Stimulated activated naive CD4-positive, alpha-beta T cell (primary cell): ENCODE measurements around the gene FKBP2.
"Not testable (repeated sequence)": the region's sequence is repeated elsewhere in the genome, so short reads cannot be mapped to it uniquely, and the experiment has no call there.

Source experiments
- DNase-seq, 6 experiments: peaks; one replicate each; lab custom pipeline; 2025; lab: John Stamatoyannopoulos, UW

Gene FKBP2

GRCh38 chr11:64234647-64235379, 6.1 kb upstream of the FKBP2 start:
- peak; percentile 24 to 68 (median 60) for DNase-seq

GRCh38 chr11:64235437-64236161, 5.3 kb upstream of the FKBP2 start:
- no peak for DNase-seq

GRCh38 chr11:64237484-64237951, 3.4 kb upstream of the FKBP2 start:
- DNase-seq = no peak

GRCh38 chr11:64238076-64238475, 2.8 kb upstream of the FKBP2 start:
- no peak for DNase-seq

DNA sequence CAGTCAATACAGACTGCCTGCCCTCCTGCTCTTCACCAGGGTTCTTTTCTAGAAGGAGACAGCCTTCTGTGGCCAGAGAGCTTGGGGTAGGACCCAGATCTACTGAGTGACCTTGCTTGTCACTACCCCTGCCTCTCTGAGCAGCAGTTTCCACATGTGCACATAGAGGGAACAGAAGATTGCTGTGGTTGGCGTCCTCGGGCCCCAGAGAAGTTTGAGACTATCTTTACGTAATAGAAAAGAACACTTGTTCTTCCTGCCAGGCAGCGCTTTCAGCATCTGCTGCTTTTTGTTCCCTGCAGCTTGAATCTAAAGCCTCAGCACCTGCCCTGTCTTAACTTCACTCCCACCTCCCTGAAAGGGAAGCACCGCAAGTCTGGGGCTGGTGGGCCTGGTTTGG, 1.9 kb upstream of the FKBP2 start:
- no peak for DNase-seq

GRCh38 chr11:64239662-64240434, 1.0 kb upstream of the FKBP2 start:
- DNase-seq = no peak

- DNase-seq = peak; percentile 99 to 100 (median 99)
Measured at GRCh38 chr11:64241241-64241490, 271 bp downstream of the FKBP2 start.

DNA sequence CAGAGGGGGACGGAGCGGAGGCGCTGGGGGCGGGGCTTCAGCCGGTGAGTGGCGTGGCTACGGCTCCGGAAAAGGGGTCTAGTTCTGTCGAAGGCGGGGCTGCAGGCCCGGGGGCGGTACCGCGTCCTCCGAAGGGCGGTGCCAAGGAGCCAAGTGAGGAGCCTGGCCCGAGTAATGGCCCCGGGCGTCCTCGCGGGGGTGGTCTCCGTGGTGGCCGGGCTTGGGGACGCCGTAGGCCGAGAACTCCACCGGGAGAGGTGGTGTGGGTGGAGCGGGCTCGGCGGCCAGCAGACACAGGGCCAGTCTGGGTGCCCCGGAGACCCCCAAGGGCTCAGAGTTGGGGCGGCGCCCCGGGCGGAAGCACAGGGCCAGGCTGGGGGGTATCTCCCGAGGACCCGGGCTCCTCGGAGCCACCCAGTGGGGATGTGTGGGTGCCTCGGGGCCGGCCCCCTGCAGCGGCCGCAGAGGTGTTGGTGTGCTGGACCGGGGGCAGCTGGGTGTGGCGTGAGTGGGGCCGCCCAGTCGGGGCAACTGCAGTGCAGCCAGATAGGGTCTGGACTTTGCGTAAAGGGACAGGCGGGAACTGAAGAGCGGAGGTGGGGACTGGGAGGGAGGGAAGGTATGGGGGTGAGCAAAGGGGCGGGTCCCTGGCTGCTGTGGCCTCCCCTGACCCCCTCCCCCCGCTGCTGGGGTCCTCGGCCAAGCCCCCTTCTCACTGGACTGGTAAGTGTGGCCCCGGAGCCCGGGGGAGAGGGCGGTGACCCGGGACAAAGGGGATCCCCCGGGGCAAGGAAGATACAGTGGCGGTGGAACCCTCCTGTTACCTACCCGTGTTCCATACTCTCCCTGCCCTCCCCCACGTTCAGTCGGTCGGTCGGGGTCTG, 838 bp downstream of the FKBP2 start:
- peak in 2 of 6 experiments; percentile 12 to 40 for DNase-seq

DNA sequence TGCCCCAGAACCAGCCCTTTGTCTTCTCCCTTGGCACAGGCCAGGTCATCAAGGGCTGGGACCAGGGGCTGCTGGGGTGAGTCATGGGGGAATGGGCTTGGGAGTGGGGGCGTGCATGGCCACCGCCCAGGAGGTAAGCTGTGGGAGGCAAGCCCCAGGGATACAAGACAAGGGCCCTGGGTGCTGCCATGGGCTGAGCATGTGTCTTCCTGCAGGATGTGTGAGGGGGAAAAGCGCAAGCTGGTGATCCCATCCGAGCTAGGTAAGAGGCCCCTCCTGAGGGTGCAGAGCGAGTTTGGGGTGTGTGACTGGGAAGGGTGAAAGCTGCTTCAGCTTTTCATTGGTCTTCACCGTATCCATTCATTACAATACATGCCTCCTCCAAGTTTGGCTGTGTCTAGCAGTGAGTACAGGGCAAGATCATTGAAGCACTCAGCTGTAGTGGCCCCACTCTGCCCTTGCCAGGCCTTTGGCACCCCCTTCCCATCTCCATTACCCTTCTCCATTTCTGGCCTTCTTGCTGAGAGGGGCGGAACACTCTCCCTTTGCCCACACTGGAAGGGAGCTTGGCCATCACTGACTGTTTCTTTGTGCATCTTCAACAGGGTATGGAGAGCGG, 2.5 kb downstream of the FKBP2 start:
- no peak for DNase-seq

- DNase-seq = no peak
Measured at GRCh38 chr11:64244107-64244506, 3.2 kb downstream of the FKBP2 start.

GRCh38 chr11:64244966-64245365, 4.1 kb downstream of the FKBP2 start:
- DNase-seq = no peak

- peak in 2 of 6 experiments; percentile 23 to 41 for DNase-seq
Measured at GRCh38 chr11:64245401-64245796, 4.5 kb downstream of the FKBP2 start.

DNA sequence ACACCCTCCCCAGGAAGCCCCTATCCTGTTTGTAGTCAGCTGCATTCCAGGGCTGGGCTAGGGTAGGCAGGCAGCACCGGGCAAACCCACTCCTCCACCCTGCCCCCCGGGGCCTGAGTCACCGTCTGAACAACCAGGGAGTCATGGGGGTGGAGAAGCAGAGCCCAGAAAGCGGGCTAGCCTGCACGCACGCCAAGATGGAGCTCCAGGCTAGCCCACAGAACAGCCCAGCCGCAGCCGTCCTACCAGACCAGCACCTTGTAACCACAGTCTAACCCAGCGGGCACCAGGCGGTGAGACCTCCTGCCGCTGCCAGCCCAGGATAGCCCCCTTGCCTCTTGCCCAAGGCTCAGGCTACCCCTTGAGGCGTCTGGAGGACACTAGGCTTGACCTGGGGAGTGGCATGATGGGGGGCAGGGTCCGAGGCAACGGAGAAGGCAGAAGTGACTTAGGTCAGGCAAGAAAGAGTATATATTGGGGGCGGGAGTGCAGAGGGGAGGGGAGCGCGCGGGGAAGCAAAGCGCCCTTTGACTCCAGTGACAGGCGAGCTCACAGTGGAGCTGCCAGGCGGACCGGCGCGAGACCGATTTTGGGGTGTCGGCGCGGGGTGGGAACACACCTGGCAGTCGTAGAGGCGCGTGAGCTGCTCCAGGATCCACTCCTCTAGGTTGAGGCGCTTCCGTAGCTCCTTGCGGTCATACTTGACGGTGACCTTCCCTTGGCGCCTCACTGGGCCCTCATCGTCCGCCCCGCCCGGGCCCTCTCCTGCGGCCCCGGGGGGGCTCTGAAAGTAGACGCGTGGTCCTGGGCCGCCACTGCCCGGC, 5.1 kb downstream of the FKBP2 start:
- peak in 3 of 6 experiments; percentile 35 to 58 (median 37) for DNase-seq

DNA sequence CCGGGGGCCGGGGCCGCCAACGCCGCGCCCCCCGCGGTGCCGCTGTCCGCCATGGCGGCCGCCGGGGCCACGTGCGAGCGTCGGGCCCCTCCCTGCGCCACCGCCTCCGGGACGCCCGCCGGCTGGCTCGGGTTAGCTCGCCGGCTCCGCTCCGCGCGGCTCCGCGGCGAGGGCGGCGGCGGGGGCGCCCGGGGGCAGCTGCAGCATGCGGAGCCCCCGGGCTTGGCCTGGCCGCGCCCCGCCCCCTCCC, 5.7 kb downstream of the FKBP2 start:
- not testable (repeated sequence) for DNase-seq

DNA sequence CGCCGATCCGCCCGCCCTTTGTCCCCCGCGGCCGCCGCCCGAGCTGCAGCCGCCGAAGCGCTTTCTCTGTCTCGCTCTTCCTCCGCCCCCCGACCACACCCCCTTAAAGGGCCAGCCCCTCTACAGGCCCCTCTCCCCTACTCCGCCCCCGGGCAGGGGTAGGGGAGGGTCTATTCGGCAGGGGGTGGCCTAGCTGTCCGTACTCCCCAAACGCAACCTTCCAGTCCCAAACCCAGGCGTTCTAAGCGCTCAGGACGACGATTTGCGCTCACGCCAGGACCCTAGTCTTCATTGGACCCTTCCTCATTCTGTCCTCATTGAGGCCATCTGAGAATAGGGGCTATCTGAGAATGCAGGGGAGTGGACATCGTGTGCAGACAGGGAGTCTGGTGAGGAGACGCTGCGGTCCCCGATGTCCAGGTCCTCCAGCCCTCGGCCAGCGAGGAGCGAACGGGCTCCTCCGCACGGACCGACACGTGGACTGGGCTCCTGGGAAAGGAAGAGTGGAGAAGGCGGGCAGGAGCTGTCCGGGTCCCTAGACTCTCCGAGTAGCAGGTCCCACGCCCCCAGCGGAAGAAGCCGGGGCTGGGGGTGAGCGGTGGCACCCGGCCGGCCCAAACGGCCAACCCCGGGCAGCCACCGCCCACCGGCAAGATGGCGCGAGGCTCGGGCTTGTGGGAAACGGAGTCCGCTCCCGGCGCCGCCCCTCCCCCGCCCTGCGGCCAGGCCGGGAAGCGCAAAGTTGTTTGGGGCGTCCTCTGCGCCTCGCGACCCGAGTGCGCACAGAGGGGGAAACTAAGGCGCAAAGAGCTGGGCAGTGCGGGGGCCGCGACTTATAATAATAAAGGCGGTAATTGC, 6.2 kb downstream of the FKBP2 start, which contains the start of gene PPP1R14B:
Gene PPP1R14B (minus strand): TSS at position 73 of the 858 bp plus-strand sequence. CDS start 270 bp downstream, outside the sequence.
- DNase-seq = peak; percentile 48 to 75 (median 63)

- no peak for DNase-seq
Measured at GRCh38 chr11:64247729-64248531, 7.0 kb downstream of the FKBP2 start.

DNA sequence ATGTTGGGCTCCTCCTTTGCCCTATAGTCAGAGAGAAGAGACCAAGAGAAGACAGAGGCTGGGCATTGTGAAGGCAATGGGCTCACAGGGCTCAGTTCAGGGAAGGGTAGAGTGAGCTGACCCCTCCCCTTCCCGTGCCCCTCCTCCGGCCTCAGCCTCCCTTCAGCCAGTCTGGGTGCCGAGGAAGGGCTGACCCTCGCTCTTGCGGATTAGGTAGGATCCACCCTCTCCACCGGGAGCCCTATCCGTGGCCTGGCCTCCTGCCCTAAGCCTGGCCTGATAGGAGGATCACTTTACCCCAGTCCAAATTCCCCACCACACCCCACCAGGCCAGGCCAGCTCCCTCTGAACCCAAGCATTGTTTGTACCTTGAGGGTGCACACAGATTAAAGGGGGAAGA, 7.7 kb downstream of the FKBP2 start:
- no peak for DNase-seq

GRCh38 chr11:64249038-64249437, 8.1 kb downstream of the FKBP2 start:
- DNase-seq = no peak
